ENCODE measurements around the gene SOX14. TPM values are rescaled to one million over a fixed set of nuclear protein-coding genes. Genes with fewer than 3 reads are reported as not detected.

SOX14 gene
- total RNA-seq, 2 donors from 2014 or later = 0.13 TPM; not detected in 1

DNA sequence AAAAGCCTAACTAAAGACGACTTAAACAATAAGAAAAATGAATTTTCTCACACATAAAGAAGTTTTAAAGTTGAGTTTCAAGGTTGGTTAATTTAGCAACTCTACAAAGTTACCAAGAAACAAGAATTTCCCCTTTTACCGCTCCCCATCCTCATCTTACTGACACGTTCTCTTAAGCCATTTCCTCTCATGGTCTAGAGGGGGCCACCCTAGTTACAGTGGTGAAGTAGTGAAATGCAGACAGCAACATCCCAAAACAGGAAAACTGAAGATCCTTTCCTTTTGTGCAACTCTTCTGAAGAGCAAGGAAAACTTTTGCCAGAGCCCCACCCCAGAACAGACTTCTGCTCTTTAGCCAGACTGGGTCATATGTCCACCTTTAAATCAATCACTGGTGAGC, 17.3 kb upstream of the SOX14 start:
- H3K36me3 ChIP-seq (ENCODE audit: control insufficient read depth, insufficient read depth, low read length) = no peaks in the 10 kb centered on the region
- Mint-ChIP-seq H3K27ac (no peak overlapping the region), H3K4me3 (no peak overlapping the region), H3K27me3 (ENCODE audit: insufficient read depth) (peaks cover 75% of the 10 kb centered on the region), H3K9me3 (no peaks in the 10 kb centered on the region), H3K36me3 (ENCODE audit: low read depth) (no peaks in the 10 kb centered on the region), H3K4me1 (peaks cover 8% of the 10 kb centered on the region)
- no peak for DNase-seq
- no peaks in the 10 kb centered on the region for H3K9me3 ChIP-seq (ENCODE audit: control insufficient read depth, low read length)
- TF ChIP-seq, protein P1, sequence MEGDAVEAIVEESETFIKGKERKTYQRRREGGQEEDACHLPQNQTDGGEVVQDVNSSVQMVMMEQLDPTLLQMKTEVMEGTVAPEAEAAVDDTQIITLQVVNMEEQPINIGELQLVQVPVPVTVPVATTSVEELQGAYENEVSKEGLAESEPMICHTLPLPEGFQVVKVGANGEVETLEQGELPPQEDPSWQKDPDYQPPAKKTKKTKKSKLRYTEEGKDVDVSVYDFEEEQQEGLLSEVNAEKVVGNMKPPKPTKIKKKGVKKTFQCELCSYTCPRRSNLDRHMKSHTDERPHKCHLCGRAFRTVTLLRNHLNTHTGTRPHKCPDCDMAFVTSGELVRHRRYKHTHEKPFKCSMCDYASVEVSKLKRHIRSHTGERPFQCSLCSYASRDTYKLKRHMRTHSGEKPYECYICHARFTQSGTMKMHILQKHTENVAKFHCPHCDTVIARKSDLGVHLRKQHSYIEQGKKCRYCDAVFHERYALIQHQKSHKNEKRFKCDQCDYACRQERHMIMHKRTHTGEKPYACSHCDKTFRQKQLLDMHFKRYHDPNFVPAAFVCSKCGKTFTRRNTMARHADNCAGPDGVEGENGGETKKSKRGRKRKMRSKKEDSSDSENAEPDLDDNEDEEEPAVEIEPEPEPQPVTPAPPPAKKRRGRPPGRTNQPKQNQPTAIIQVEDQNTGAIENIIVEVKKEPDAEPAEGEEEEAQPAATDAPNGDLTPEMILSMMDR (conservative IDR thresholded peaks at IDR 0.05) = peak; percentile 56
- H3K9ac ChIP-seq (ENCODE audit: extremely low read depth, low read length, poor library complexity, severe bottlenecking) = no peak overlapping the region
- H3K4me3 ChIP-seq (ENCODE audit: low read length) = no peak overlapping the region
- WGBS, 2 experiments (ENCODE audit: insufficient coverage in 1 of 2, insufficient read length in 1 of 2) = 79% methylated on average over 3 of the region's 3 CpGs; no CpG with 5 or more reads in 1 of the 2 experiments
- peaks cover 11% of the 10 kb centered on the region for H3K4me1 ChIP-seq (ENCODE audit: control insufficient read depth, insufficient read depth, low read length)
- H3K27ac ChIP-seq (ENCODE audit: low read depth, low read length) = no peak overlapping the region
- peaks cover 20% of the 10 kb centered on the region for H3K27me3 ChIP-seq (ENCODE audit: control insufficient read depth, insufficient read depth, low read length, poor library complexity, severe bottlenecking)

DNA sequence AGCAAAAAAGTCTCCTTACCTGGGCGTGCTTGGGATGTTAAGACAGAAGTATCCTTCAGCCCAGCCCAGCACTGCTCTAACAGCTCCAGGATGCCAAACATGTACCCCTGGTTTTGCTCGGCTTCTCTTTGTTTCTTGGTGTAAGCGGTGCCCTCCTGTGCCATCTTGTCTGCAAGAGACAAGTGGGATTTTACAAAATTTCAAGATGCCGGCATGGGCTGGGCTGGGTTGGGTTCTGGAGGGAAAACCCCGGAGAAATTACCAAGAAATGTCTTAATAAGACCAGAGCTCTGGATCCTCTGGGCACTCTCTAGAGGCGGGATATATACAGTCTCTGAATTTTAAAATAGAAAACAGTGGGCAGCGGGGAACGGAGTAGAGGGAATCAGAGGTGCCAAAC, 4.6 kb upstream of the SOX14 start:
- Mint-ChIP-seq H3K27me3 (ENCODE audit: insufficient read depth) (peaks cover 98% of the 10 kb centered on the region), H3K4me1 (peaks cover 28% of the 10 kb centered on the region), H3K4me3 (no peak overlapping the region), H3K36me3 (ENCODE audit: low read depth) (no peaks in the 10 kb centered on the region), H3K27ac (no peak overlapping the region), H3K9me3 (peaks cover 11% of the 10 kb centered on the region)
- H3K27ac ChIP-seq (ENCODE audit: low read depth, low read length) = no peak overlapping the region
- no peaks in the 10 kb centered on the region for H3K36me3 ChIP-seq (ENCODE audit: control insufficient read depth, insufficient read depth, low read length)
- peaks cover 74% of the 10 kb centered on the region for H3K27me3 ChIP-seq (ENCODE audit: control insufficient read depth, insufficient read depth, low read length, poor library complexity, severe bottlenecking)
- 82 to 92% methylated on average over 8 of the region's 8 CpGs for WGBS, 2 experiments (ENCODE audit: insufficient coverage in 1 of 2, insufficient read length in 1 of 2)
- no peak overlapping the region for H3K9ac ChIP-seq (ENCODE audit: extremely low read depth, low read length, poor library complexity, severe bottlenecking)
- TF ChIP-seq, protein P1 (conservative IDR thresholded peaks at IDR 0.05) = no peak
- H3K9me3 ChIP-seq (ENCODE audit: control insufficient read depth, low read length) = no peaks in the 10 kb centered on the region
- H3K4me3 ChIP-seq (ENCODE audit: low read length) = no peak overlapping the region
- H3K4me1 ChIP-seq (ENCODE audit: control insufficient read depth, insufficient read depth, low read length) = peaks cover 3% of the 10 kb centered on the region
- no peak for DNase-seq

DNA sequence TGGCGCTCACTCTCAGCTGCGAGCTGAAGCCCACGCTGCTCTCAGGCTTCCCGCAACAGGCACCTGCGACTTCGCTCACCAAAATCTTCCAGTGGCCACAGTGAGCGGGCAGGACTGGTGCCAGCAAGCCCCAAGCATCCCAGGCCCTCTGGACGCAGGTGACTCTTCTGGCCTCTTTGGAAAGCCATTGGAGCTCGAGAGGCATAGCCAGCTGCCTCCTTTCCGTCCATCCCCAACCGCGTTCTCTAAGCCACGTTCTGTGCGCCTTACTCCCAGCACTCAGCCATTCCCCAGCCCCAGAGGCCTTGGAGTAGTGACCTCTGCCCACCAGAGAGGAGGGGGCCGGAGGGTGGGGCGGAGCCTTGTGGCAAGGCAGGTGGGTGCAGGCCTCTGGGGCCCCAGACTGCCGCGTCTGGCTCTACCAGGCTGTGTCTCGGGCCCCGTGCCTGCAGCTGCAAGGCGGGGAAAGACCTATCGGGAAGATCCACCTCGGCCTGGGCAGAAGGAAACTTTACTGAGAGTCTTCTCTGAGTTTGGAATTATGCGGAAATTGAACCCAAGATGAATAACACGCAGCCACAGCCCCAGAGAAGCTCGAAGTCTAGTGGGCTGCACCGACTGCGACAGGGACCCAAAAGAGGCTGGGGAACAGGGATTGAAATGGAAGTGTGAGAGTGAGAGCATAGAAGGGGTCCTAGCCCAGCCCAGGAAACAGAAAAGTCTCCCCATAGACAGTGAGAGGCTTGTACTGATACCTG, 3.6 kb upstream of the SOX14 start:
- DNase-seq = peak; percentile 67
- Mint-ChIP-seq H3K36me3 (ENCODE audit: low read depth) (no peaks in the 10 kb centered on the region), H3K4me1 (peaks cover 35% of the 10 kb centered on the region), H3K9me3 (peaks cover 3% of the 10 kb centered on the region), H3K27me3 (ENCODE audit: insufficient read depth) (peaks cover 98% of the 10 kb centered on the region), H3K4me3 (peak overlapping the region; percentile 20), H3K27ac (no peak overlapping the region)
- Histone ChIP-seq H3K4me3 (ENCODE audit: low read length) (no peak overlapping the region), H3K9me3 (ENCODE audit: control insufficient read depth, low read length) (no peaks in the 10 kb centered on the region), H3K4me1 (ENCODE audit: control insufficient read depth, insufficient read depth, low read length) (peaks cover 3% of the 10 kb centered on the region), H3K27me3 (ENCODE audit: control insufficient read depth, insufficient read depth, low read length, poor library complexity, severe bottlenecking) (peaks cover 84% of the 10 kb centered on the region), H3K9ac (ENCODE audit: extremely low read depth, low read length, poor library complexity, severe bottlenecking) (no peak overlapping the region), H3K36me3 (ENCODE audit: control insufficient read depth, insufficient read depth, low read length) (no peaks in the 10 kb centered on the region), H3K27ac (ENCODE audit: low read depth, low read length) (no peak overlapping the region)
- TF ChIP-seq, protein P1 (conservative IDR thresholded peaks at IDR 0.05) = no peak
- 20 to 30% methylated on average over 18 to 28 of the region's 28 CpGs for WGBS, 2 experiments (ENCODE audit: insufficient coverage in 1 of 2, insufficient read length in 1 of 2)
